Measurements from ENCODE around the gene CTBP2.

DNA sequence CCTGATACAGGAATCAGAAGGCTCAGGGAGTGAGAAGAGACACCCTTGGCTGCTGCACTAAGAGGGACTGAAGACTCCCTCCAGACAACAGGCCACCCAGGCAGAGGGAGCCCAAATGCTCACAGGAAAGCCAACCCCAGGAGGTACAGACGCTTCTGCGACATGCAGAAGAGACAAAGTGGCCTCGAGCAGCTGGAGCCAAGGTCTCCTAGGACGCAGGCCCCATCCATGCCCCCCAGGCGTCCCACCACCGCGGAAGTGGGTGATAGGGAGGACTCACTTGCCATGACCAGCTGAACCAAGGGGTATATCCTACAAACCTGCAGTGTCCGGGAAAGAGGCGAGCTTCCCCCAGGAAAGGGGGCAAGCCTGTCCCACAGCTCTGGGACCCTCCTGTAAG lies 56.9 kb downstream of the CTBP2 start:
- TF ChIP-seq, protein P1, sequence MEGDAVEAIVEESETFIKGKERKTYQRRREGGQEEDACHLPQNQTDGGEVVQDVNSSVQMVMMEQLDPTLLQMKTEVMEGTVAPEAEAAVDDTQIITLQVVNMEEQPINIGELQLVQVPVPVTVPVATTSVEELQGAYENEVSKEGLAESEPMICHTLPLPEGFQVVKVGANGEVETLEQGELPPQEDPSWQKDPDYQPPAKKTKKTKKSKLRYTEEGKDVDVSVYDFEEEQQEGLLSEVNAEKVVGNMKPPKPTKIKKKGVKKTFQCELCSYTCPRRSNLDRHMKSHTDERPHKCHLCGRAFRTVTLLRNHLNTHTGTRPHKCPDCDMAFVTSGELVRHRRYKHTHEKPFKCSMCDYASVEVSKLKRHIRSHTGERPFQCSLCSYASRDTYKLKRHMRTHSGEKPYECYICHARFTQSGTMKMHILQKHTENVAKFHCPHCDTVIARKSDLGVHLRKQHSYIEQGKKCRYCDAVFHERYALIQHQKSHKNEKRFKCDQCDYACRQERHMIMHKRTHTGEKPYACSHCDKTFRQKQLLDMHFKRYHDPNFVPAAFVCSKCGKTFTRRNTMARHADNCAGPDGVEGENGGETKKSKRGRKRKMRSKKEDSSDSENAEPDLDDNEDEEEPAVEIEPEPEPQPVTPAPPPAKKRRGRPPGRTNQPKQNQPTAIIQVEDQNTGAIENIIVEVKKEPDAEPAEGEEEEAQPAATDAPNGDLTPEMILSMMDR (IDR thresholded peaks at IDR 0.05; ENCODE audit: low read depth, low read length, missing input control) = no peak
- TF ChIP-seq GABPA (IDR thresholded peaks at IDR 0.05 in 1 of 2, conservative IDR thresholded peaks at IDR 0.05 in 1 of 2) = no peak
- TF ChIP-seq YY1 (IDR thresholded peaks at IDR 0.05) = no peak
- TF ChIP-seq EGR1 (IDR thresholded peaks at IDR 0.05; ENCODE audit: low read depth in 2 of 2) = no peak
- TF ChIP-seq TAF1 (conservative IDR thresholded peaks at IDR 0.05) = no peak
- TF ChIP-seq SP1 (IDR thresholded peaks at IDR 0.05) = no peak
- TF ChIP-seq, protein P2, sequence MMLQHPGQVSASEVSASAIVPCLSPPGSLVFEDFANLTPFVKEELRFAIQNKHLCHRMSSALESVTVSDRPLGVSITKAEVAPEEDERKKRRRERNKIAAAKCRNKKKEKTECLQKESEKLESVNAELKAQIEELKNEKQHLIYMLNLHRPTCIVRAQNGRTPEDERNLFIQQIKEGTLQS (IDR thresholded peaks at IDR 0.05) = no peak
- TF ChIP-seq HNF4G (IDR thresholded peaks at IDR 0.05) = no peak
- no peak for TF ChIP-seq REST (IDR thresholded peaks at IDR 0.05)
- no peak for TF ChIP-seq RAD21 (IDR thresholded peaks at IDR 0.05)
